ENCODE measurements around the gene GAS7.

GRCh38 chr17:10106067-10106466 is 92.3 kb downstream of the GAS7 start:
- TF ChIP-seq CTCF (IDR thresholded peaks at IDR 0.05) (no peak), POLR2A (IDR thresholded peaks at IDR 0.05) (no peak), EP300 (IDR thresholded peaks at IDR 0.05) (no peak)

All from tibial nerve (tissue), 4 donors.